Measurements from ENCODE around the gene FAM174C.
"Not testable (repeated sequence)": the region's sequence is repeated elsewhere in the genome, so short reads cannot be mapped to it uniquely, and the experiment has no call there.

Gene FAM174C

DNA sequence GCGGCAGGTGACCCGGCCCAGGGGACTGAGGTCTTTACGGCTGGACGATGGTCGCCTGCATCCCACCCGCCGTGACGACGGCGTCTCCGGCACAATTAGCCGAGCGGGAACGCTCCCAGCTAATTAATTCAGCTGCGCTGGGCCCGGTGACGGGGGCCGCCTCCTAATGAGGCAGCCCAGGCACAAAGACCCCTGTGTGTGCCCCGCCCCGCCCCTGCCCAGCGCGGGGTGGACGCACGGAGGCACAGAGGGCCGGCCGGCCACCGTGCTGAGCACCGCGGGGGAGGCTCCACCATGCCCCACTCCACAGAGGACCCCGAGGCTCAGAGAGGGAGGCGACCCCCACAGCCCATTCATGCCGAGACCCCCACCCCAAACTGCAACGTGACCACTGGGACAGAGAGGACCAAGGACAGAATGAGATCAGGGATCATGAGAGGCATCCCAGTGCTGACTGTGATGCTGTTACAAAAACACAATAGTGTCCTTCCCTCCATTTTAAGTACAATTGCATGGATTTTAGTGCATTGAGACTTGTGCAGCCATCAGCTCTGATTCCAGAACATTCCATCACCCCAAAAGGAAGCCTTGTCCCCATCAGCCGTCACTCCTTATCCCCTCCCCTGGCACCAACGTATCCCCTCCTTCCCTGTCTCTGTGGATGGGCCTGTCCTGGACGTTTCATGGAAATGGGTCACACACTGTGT lies 27.4 kb downstream of the FAM174C start:
- DNase-seq (ENCODE audit: low read depth), result no peak

DNA sequence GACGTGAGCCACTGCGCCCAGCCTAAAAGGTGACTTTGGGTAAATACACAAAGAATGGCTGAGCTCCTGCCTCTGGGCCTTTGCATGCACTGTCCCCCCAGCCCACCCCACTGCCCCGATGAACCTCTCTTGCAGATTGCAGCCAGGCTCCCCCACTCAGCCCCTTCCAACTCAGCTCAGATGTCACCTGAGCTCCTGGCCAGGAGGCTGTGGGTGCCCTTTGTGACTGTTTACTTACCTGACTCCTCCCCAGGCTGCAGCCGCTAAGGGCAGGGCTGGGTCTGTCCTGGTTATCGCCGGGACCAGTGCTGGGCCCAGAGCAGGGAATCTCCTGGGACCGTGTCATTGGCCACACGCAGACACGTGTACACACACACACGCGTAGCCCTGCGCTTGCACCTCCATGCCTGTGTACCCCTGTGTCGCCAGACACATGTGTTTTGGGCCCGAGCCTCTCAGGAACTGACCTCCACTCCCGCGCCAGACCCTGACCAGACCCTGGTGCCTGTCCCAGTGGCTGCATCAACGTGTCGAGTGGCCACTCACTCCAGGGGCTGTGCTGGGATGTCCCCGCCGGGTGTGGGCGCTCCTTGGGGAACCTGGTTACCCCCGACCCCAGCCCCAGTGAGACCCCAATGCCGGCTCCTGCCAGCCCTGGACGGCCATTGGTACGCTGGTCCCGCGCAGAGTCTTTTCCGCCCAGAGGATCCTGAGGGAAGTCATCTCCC lies 29.0 kb downstream of the FAM174C start:
- no peak for DNase-seq (ENCODE audit: low read depth)

DNA sequence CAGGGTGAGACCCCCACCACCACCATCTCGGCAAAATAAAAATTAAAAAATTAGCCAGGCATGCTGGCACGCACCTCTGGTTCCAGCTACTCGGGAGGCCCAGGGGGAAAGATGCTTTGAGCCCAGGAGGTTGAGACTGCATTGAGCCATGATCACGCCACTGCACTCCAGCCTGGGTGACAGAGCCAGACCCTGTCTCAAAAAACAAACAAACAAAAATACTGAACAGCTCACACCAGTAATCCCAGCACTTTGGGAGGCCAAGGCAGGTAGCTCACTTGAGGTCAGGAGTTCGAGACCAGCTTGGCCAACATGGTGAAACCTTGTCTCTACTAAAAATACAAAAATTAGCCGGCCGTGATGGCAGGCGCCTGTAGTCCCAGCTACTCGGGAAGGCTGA lies 30.0 kb downstream of the FAM174C start:
- DNase-seq (ENCODE audit: low read depth), result not testable (repeated sequence)

DNA sequence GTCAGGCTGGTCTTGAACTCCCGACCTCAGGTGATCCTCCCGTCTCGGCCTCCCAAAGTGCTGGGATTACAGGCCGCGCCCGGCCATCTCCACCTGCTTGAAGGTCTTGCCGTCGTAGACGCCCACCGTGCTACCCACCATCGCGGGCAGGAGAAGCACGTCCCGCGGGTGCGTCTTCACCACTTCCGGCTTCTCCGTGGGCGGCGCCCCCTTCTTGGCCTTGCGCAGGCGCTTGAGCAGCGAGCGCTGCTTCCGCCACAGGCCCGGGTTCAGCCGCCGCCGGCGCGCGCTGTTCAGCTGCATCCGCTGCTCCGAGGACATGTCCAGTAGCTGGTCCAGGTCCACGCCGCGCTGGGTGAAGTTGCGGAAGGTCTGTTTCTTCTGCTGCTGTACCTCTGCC lies 32.0 kb downstream of the FAM174C start:
- DNase-seq (ENCODE audit: low read depth), result no peak

DNA sequence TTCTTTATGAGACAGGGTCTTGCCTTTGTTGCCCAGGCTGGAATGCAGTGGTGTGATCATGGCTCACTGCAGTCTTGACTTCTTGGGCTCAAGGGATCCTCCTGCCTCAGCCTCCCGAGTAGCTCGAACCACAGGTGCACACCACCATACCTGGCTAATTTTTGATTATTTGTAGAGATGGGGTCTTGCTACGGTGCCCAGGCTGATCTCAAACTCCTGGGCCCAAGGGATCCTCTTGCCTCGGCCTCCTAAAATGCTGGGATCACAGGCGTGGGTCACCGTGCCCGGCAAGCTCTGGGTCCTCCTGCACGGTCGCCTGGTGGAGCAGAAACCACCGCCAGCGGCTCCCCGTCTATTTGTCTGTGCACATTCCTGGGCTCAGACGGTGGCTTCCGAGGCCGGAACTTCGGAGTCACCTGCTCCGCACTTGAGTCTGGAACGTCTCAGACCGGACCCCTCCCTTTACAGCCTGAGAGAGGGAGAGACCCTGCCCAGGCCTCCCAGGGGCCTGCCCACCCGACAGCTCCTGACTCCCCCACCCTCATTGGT lies 32.5 kb downstream of the FAM174C start:
- no peak for DNase-seq (ENCODE audit: low read depth)

DNA sequence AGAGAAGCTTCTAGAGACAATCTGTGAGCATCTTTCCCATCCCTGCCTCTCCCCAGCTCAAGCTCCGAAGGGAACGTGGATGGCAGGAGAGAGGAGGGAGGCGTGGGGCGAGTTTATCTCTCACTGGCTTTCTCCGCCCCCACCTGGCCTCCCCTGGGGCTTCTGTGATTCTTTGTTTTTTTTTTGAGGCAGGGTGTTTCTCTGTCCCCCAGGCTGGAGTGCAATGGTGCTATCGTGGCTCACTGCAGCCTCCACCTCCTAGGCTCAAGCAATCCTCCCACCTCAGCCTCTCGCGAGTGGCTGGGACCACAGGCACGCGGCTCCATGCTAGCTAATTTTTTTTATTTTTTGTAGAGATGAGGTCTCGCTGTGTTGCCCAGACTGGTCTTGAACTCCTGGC lies 33.4 kb downstream of the FAM174C start:
- DNase-seq (ENCODE audit: low read depth), result no peak

DNA sequence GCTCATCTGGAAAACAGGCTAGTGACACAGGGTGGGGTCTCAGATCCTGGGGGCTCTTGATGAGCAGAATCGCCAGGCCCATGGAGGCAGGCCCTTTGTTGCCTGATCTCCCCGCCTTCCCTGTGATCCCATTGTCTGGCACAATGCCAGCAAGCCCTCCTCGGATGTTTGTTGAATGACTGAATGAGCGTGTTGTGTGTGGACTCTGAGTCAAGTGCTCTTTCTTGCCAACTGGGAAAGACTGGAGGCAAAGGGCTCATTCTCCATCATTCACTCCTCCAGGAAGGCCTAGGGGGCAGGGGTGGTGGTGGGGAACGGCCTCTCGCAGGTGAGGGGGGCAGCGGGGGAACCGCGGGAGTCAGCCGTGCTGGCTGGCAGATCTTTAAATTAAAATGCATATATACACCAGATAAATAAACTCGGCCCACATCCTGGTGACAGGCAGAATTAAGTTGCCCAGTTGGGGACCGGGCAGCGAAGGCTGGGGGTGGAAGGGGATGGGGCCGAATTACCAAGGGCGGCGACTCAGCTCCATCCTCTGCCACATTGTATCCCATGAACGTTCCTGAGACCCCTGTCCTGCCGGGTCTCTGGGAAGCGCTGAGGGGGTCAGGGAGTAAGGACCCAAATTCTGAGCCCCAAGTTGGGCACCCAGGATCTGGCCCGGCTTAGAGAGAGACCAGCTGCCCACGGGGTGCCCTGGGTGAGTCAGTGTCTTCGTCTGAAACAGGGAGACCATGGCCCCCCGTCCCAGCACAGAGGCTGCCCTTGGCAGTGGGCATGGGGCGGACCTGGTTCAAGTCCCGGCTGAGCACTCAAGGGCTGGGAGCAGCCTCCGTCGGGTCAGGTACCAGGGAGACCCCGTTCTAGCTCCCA lies 34.9 kb downstream of the FAM174C start:
- no peak for DNase-seq (ENCODE audit: low read depth)

DNA sequence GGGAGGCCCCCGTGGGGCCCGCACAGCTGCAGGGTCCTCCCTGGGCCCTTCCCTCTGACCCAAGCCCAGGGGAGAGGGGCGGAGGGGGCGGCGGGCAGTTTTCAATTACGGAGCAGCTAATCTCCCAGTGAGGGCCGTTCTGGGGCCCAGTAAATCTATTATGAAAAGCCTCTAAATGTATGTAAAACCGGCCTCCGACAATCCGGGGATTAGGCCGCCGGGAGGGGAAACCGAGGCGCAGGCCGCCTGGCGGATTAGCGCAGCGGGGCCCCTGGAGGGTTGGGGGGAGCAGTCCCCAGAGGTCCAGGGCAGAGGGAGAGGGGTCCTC lies 35.5 kb downstream of the FAM174C start:
- DNase-seq (ENCODE audit: low read depth), result no peak

DNA sequence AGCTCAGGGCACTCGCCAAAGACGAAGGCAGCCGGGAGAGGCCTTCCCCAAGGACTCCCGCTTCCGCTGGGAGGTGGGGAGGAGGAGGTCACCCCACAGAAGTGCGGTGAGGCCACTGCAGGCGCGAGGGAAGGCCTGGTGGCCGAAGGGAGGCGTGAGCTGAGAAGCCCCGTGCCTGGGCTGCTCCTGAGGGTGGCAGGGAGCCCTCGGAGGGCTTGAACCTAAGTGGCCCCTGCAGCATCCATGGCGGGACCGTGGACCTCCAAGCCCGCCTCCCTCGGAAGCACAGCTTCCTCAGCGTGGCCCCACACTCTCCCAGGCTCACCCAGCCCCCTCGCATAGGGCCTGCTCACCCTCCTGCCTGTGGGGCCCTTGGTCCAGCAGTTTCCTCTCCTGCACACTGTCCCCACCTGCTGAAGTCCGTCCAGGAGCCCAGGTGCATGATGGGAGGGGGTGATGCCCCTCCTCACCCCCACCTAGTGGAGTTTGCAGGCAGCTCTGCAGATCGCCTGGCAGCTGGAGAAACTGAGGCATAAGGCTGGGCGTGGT lies 36.3 kb downstream of the FAM174C start:
- no peak for DNase-seq (ENCODE audit: low read depth)

DNA sequence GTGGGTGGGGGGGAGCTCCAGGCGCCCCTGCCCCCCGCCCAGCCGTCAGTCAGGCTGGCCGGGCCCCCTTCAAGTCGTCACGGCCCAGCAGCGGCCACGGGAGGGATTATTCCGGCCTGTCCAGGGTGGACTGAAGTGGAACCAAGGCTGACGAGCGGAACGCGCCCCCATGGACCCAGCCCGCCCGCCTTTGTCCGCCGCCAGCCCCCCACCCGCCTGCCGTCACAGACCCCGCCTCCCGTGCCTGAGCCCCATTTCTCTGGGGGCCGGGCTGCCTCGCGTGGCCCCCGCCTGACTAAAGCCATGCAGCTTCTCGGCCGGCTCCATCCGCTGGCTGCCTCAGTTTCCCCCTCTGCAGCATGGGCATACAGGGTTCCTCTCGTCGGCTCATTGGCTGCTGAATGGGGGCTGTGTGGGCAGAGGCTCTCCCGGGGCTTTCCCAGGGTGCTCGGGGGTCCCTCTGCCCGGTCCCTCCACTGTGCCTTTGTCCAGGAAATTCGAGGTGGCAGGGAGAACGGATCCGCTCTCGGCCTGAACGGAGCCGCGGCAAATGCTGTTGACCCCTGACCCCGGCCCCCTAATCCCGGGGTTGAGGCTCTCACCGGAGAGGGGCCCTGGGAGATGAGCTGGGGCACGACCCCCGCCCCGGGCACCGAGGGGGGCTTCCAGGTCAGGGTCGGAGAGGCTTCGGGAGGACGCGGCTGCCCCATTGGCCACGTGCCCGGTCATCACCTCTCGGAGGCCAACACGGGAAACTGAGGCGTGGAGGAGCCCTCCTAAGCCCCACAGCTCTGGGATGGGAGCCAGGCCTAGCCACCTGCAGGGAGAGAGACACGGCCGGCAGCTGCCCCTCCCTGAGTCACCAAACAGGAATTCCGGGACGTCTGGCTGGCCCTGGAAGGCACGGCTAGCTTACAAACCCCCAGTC lies 37.7 kb downstream of the FAM174C start:
- no peak for DNase-seq (ENCODE audit: low read depth)

DNA sequence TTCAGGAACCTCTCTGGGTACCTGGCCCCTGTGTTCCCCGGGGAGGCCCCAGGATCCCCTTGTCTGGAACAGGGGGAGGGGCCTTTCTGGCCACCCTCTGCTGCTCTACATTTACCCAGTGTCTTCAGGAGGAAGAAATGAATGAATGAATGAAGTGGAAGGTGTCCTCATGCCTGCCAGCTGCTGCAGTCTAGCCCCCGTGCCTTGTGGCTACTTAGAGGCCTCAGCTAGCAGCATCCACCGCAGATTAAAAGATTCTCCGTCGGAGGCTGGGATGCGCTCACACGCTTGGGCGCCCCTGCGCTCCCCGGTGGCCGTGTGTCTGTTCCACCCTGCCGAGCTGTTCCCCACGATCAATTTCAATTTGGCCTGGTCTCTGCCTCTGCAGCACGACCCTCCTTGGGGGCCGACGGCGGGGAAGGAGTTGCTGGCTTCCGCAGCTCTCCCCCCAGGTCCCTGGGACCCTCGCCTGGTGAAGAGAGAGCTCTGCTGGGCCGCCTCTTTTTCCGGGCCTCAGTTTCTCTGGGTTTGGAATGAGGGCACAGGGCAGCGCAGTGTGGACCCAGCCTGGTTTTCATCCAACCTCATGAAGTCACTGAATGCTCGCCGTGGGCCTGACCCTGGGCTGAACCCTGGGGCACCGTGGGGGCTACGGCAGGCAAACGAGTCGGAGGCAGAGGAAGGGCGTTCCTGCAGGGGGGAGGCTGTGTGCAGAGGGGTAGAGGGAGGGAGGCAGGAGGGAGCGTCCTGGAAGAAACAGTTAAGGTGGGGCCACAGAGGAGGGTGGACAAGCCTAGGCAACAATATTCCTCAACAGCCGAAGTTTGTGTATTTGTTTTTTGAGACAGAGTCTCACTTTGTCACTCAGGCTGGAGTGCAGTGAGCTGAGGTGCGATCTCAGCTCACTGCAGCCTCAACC lies 38.6 kb downstream of the FAM174C start:
- no peak for DNase-seq (ENCODE audit: low read depth)

DNA sequence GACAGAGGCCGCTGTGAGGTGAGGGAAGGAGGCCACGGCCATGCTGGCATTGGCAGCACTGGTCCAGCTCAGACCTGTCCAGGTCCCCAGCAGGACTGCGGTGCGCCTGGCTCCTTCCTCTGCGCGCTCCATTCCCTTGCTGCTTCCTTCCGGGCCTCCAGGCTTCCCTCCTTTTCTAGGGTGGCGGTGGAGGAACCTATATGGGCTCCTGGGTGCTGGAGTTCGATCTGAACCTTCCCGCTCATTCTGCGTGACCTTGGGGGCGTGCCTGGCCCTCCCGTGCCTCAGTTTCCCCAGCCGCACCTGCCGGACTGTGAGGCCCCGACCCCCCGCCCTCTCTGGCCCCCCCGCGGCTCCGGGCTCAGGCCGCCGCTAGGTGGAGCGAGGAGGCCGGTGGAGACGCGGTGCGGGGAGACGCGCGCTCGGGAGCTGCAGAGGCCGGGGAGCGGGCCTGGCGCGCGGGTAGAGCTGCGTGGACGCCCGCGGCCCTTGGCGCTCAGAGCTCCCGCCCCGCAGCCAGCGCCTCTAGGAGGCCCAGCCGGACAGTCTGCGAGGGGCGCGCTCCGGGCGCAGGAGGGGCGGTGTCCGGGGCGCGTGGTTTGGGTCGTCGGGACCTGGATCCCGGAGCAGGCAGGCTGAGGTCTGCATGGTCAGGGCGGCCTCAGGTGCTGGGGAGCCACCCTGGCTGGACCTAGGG lies 40.3 kb downstream of the FAM174C start:
- peak; percentile 42 for DNase-seq (ENCODE audit: low read depth)

DNA sequence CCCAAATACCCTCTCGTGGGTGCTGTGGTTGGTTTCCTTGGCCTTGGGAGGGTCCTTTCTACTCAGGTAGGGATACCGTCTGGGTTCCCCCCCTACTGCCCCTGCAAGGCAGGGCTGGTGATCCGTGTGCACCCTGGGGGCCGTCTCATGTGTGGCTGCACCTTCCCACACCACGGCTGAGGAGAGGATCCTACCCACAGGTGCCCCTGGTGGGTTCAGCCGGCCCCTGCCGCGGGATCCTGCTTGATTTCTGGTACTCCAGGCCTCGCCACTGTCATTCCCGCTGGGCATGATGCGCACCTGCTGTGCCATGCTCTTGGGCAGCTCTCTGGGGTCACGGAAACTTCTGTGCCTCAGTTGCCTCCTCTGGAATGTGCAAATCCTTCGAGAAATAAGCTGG lies 41.1 kb downstream of the FAM174C start:
- no peak for DNase-seq (ENCODE audit: low read depth)

DNA sequence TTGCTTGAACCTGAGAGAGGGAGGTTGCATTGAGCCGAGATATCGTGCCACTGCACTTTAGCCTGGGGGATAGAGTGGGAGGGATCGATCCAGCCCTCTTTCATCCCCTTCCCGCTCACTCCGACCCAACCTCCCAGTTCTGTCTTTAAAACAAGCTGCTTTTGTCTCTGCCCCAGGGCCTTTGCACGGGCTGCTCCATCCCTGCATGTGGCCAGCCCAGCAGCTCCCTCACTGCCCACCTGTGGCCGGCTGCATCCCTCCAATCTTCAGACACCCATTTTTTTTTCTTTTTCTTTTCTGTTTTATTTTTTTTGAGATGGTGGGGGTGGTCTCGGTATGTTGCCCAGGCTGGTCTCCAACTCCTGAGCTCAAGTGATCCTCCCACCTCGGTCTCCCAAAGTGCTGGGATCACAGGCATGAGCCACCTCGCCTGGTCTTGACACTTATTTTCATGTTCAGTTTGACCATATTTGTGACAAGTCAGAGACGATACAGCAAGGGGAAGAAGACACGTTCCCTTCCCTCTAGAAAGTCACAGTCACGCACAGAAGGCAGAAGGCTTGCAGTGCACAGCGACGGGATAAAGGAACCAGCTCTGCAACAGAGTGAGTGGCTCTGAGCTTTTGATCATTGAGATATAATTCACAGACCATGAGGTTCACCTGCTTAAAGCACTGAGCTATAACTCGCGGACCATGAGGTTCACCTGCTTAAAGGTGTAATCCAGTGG lies 42.1 kb downstream of the FAM174C start:
- DNase-seq (ENCODE audit: low read depth), result no peak

DNA sequence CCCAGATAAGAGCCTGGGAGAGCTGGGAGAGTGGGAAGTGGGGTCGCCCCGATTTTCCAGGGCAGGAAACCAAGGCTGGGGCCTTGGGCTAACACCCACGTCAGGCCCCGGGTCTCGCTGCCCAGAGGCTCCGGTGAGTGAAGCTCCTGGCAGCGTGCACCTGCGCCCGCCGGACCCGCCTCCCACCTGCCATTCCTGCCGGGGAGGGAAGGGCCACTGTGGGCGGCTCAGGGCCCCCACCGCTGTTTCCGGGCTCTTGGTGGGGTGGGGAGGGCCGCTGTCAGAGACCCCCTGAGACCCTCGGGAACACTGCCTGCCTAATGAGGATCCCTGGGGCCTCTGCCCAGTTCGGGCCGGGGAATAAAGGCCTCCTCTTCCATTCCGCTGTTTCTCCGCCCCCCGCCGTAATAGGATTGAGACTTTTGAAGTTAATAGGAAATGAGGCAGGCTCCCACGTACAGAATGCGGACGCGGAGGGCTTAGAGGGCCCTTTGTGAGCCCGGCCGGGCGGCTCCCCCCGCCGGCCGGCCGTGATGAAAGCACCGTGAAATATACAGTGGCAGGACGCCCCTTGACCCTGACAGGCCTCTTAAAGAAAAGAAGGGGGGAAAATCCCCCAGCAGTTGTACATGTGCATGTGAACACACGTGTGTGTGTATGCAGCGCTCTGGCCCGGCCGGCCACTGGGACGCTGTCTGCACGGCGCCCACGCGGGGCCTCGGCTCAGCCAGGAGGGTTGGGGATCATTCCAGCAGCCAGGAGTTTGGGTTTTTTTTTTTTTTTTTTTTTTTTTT lies 43.5 kb downstream of the FAM174C start:
- no peak for DNase-seq (ENCODE audit: low read depth)

DNA sequence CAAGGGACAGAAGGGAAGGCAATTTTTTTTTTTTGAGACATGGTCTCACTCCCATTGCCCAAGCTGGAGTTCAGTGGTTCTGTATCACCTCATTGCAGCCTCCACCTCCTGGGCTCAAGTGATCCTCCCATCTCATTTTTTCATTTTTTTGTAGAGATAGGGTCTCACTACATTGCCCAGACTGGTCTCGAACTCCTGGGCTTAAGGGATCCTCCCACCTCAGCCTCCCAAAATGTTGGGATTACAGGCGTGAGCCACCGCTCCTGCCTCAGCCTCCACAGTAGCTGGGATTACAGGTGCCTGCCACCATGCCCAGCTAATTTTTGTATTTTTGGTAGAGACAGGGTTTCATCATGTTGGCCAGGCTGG lies 44.9 kb downstream of the FAM174C start:
- not testable (repeated sequence) for DNase-seq (ENCODE audit: low read depth)

DNA sequence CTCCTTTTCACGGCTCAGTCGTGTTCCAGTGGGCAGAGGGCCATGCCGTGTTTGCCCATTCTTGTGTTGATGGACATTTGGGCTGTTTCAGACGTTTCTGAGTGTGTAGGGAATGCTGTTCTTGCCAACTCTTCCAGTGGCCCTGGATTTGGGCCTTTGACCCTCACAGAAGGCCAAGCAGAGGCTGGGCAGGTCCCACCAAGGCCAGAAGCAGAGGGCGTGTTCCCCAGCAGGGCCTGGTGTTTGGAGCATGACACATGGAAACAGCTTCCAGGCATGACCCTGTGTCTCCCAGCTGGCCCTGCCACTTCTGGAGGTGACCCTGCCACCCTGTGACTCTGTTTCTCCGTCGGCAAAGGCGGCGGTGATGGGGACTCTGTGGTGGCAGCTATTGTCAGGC lies 46.2 kb downstream of the FAM174C start:
- no peak for DNase-seq (ENCODE audit: low read depth)

Measured in fibroblast of gingiva (primary cell).